C4-2B (cell line): ENCODE results near the gene PNPLA8.

ENCODE experiments used
- H3K27ac ChIP-seq: fragments of 450-650 bp; 2 replicates; pipeline ENCODE4 v1.5.1; 2017
- CTCF ChIP-seq: fragments of 450-650 bp; conservative IDR thresholded peaks from 2 replicates; pipeline ENCODE4 v1.5.1; 2017; ENCODE audit warnings: mild to moderate bottlenecking
- ZFX ChIP-seq: fragments of 450-650 bp; IDR thresholded peaks from 2 replicates; pipeline ENCODE4 v1.6.1; 2017

PNPLA8 gene

GRCh38 chr7:108537229-108537628, 11.3 kb upstream of the PNPLA8 start:
- TF ChIP-seq CTCF (no peak), ZFX (no peak)
- no peak overlapping the region for H3K27ac ChIP-seq

DNA sequence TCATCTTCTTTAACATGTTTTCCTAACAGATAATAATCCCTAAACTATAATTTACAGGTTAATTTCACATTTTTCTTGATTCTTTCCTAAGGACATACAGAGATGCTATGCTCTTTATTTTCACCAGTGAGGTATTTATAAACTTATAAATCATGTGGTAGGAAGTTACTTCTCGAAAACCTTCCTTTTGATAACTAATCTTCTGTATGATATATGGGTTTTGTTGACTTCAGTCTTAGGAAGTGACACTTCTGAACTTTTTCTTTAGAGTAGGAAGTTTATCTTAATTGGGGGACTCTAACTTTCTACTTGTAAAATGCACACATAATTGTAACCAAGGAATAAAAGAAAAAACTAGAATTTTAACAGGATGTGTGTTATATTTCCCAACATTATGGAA, 9.8 kb upstream of the PNPLA8 start:
- H3K27ac ChIP-seq = no peak overlapping the region
- no peak for TF ChIP-seq ZFX
- TF ChIP-seq CTCF = no peak

DNA sequence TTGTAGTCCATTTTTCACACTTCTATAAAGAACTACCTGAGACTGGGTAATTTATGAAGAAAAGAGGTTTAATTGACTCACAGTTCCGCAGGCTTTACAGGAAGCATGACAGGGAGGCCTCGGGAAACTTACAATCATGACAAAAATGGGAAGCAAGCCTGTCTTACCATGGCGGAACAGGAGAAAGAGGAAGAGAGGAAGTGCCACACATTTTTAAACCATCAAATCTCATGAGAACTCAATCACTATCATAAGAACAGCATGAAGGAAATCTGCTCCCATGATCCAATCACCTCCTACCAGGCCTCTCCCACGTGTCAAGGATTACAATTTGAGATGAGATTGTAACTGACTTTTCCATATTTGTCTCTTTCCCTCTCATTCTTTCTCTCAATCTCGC, 9.3 kb upstream of the PNPLA8 start:
- TF ChIP-seq CTCF (no peak), ZFX (no peak)
- H3K27ac ChIP-seq = no peak overlapping the region

DNA sequence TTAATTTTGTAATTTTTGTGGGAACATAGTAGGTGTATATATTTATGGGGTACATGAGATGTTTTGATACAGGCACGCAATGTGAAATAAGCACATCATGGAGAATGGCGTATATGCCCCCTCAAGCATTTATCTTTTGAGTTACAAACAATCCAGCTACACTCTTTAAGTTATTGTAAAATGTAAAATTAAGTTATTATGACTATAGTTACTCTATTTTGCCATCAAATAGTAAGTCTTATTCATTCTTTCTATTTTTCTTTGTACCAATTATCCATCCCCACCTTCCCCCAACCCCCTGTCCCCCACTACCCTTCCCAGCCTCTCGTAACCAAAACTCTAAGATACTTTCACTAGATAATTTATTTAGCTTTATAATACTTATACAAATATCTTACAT, 7.8 kb upstream of the PNPLA8 start:
- no peak overlapping the region for H3K27ac ChIP-seq
- TF ChIP-seq ZFX (no peak), CTCF (no peak)

GRCh38 chr7:108529341-108529740, 3.4 kb upstream of the PNPLA8 start:
- no peak overlapping the region for H3K27ac ChIP-seq
- TF ChIP-seq ZFX (no peak), CTCF (no peak)

DNA sequence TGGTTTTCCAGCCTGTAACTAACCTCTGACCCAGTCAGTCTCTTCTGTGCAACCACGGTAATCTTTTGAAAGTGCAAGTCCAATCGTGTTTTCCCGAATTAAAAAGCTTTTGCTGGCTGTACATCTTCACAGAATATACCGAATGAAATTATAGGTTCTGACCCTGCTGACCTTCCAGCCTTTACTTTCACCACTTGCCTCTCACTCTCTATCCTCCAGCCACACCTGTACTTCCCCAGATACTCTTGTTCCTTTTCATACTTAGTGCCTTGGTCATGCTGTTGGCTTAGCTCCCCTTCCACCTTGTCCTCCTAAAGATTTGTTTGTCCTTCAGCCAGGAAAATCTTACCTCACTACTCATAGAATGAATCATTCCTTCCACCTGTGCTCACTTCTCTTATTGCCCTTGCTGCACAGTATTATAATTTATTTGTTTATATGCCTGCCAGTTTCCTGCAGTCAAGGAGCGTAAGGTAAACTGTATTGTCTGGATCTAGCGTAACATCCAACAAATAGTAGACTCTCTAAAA, 2.3 kb upstream of the PNPLA8 start:
- TF ChIP-seq ZFX (no peak), CTCF (no peak)
- no peak overlapping the region for H3K27ac ChIP-seq

GRCh38 chr7:108526768-108527017, 758 bp upstream of the PNPLA8 start:
- H3K27ac ChIP-seq = peak overlapping the region; percentile 82
- TF ChIP-seq ZFX = no peak
- TF ChIP-seq CTCF = no peak
